NT2/D1 (cell line): ENCODE results near the gene CXCL12.

Source experiments
- SUZ12 ChIP-seq: IDR thresholded peaks from 2 replicates; pipeline ENCODE4 v1.6.1; 2011; ENCODE audit not compliant: insufficient read length, insufficient read depth; ENCODE audit errors: extremely low read depth
- YY1 ChIP-seq: IDR thresholded peaks from 2 replicates; pipeline ENCODE4 v1.6.1; 2011; ENCODE audit not compliant: insufficient read length, insufficient read depth
- ZNF274 ChIP-seq: IDR thresholded peaks from 2 replicates; pipeline ENCODE4 v1.6.1; 2011; ENCODE audit warnings: mild to moderate bottlenecking, low read depth, low read length

DNA sequence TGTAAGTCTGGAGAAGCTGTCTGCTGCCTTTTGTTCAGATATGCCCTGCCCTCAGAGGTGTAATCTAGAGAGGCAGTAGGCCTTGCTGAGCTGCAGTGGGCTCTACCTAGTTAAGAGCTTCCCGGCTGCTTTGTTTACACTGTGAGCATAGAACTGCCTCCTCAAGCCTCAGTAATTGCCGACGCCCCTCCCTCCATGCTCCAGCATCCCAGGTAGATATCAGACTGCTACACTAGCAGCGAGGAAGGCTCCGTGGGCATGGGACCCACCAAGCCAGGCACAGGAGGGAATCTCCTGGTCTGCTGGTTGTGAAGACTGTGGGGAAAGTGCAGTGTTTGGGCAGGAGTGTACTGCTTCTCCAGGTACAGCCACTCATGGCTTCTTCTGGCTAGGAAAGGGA lies 26.4 kb upstream of the CXCL12 start:
- TF ChIP-seq SUZ12, result no peak
- TF ChIP-seq YY1, result no peak
- no peak for TF ChIP-seq ZNF274
